DMS53 treated with DMSO at 0.1 percent for 48 hours (cell line): Measurements from ENCODE around the gene POU2AF2.
"Not testable (repeated sequence)": the region's sequence is repeated elsewhere in the genome, so short reads cannot be mapped to it uniquely, and the experiment has no call there.

Source experiments
- DNase-seq: peaks from one replicate; lab custom pipeline; 2025; ENCODE audit not compliant: unreplicated experiment; lab: John Stamatoyannopoulos, UW

POU2AF2 gene, protein sequence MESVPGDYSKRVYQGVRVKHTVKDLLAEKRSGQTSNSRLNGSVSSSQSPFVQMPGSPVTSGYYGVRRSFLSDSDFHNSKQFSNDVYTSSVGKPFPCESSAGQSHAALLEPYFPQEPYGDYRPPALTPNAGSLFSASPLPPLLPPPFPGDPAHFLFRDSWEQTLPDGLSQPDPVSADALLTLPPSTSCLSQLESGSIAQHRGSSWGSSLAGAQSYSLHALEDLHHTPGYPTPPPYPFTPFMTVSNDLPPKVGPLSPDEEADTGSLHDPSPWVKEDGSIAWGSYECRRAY

GRCh38 chr11:111245425-111245824 is at the start of gene POU2AF2:
Gene POU2AF2 (plus strand): TSS chr11:111245725. CDS start chr11:111245854, 129 bp downstream.
- no peak for DNase-seq

- no peak for DNase-seq
Observed at GRCh38 chr11:111200010-111200534, 45.5 kb upstream of the POU2AF2 start.

DNA sequence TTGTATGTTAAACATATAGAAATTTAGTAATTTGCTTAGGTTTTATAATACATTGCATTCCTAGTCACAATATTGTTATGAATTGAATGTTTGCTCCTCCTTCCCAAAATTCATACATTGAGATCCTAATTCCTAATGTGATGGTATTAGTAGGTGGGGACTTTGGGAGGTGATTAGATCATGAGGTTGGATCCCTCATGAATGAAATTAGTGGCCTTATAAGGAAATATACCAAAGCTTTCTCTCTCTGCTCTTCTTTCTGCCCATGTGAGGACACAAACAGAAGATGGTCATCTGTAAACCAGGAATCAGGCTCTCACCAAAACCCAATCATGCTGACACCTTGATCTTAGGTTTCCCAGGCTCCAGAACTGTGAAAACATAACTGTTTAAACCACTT is 41.3 kb upstream of the POU2AF2 start:
- no peak for DNase-seq

GRCh38 chr11:111205632-111206385 is 39.7 kb upstream of the POU2AF2 start:
- no peak for DNase-seq

DNA sequence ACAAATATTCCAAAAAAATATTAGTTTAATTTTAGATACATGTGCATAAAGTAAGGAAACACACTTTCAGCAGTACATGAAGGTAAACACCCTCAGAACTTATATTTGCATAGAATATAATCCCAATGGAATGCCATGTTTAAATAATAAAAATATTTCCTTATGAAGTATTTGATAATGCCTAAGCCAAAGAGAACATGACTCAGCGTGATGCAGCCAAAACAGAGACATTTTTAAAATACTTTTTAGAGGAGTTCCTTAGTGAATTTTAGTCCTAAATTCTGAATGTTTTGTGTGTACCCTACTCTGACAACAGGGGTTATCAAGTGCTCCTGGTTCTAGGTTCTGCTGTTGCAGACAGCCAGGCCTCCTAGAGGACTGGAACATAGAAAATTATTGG is 39.1 kb upstream of the POU2AF2 start:
- DNase-seq: no peak

GRCh38 chr11:111207213-111207612 is 38.3 kb upstream of the POU2AF2 start:
- no peak for DNase-seq

DNA sequence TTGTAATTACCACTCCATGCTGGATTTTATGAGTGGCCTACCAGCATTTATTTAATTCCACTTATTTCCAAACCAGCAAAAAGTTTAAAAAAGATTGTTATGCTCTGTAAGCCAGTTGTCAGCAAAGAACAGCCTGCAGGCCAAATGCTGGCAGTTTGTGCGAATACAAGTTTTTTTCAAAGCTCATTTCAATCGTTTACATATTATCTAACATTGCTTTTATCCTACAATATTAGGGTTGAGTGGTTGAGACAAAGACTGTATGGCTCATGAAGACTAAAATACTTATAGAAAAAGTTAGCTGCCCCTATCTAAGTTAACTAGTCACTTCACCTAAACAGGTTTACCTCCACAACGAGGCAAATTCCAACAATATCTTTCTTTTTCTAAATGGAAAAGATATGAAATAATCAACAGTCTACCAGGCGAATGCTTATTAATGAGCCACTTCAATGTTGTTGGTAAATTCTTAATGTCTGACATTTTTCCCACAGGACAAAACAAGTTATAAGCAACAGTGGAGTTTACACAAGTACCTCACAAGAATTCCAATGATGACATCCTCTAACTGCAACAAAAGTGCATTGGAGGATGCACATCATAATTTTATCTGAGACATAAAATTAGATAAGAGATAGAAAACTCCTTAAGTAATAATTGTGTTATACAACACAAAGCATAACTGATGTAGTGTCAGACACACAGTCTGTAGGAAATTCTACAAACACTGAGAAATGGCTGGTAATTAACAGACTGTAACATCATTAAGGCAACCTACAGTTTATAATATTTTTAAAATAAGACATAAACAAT is 35.8 kb upstream of the POU2AF2 start:
- no peak for DNase-seq

GRCh38 chr11:111213256-111213655 is 32.3 kb upstream of the POU2AF2 start:
- no peak for DNase-seq

GRCh38 chr11:111220721-111221120 is 24.8 kb upstream of the POU2AF2 start:
- DNase-seq: no peak

GRCh38 chr11:111221208-111221607 is 24.3 kb upstream of the POU2AF2 start:
- DNase-seq: no peak

- DNase-seq: not testable (repeated sequence)
Observed at GRCh38 chr11:111221936-111222335, 23.6 kb upstream of the POU2AF2 start.

DNA sequence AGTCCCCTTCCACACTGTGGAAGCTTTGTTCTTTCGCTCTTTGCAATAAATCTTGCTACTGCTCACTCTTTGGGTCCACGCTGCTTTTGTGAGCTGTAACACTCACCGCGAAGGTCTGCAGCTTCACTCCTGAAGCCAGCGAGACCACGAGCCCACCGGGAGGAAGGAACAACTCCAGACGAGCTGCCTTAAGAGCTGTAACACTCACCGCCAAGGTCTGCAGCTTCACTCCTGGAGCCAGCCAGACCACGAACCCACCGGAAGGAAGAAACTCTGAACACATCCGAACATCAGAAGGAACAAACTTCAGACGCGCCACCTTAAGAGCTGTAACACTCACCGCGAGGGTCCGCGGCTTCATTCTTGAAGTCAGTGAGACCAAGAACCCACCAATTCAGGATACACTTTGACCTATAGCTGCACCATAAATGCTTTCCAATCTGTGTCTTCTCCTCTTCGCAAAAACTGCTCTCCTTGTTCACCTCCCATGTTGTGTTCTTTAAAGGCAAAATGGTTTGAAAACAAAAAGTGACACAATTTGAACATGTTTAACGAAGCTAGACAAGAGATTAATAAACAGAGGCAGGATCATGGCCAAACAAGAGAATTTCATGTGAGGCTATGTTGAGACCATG is 22.6 kb upstream of the POU2AF2 start:
- DNase-seq: not testable (repeated sequence)

GRCh38 chr11:111225881-111226280 is 19.6 kb upstream of the POU2AF2 start:
- DNase-seq: no peak

DNA sequence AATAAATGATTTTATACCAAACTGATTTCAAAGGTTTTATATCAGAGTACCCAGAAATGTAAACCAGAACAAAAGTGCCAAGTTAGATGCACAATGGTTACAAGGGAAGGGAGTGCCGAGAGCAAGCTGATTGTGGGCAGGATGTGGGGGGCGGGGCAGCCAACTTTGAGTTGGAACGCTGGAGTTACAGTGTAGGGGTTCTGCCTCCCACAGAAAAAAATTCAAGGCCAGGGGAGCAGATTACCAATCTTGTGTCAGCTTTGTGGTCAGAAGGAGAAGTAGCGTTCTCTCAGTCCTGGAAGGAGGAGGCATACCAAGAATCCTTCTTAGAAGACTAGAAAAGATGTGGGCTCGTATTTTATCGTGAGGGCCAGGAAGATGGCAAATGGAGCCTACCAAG is 15.9 kb upstream of the POU2AF2 start:
- no peak for DNase-seq

- no peak for DNase-seq
Observed at GRCh38 chr11:111230122-111230465, 15.4 kb upstream of the POU2AF2 start.

DNA sequence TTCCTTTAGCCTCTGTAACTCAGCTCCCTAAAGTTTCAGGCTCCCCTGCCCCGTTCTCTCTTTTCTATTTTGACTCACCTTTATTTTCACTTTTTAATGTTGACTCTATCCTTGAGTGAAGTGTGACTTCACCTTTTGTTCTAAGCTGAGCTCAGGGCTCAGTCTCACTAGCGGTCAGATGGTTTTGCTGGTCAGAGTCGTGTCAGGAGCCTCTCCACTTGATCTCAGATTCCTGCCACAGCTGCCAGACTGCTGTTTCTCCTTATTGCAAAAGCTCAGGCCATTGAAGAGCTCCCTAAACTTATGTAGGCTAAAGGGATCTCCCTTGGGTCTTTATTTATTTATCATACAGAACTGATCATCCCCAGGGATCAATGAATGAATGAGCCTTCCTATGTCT is 13.7 kb upstream of the POU2AF2 start:
- DNase-seq: peak; percentile 49

- DNase-seq: no peak
Observed at GRCh38 chr11:111236383-111236782, 9.1 kb upstream of the POU2AF2 start.

GRCh38 chr11:111237926-111238325 is 7.6 kb upstream of the POU2AF2 start:
- no peak for DNase-seq

- DNase-seq: no peak
Observed at GRCh38 chr11:111246956-111247355, 1.4 kb downstream of the POU2AF2 start.

- no peak for DNase-seq
Observed at GRCh38 chr11:111250936-111251335, 5.4 kb downstream of the POU2AF2 start.

DNA sequence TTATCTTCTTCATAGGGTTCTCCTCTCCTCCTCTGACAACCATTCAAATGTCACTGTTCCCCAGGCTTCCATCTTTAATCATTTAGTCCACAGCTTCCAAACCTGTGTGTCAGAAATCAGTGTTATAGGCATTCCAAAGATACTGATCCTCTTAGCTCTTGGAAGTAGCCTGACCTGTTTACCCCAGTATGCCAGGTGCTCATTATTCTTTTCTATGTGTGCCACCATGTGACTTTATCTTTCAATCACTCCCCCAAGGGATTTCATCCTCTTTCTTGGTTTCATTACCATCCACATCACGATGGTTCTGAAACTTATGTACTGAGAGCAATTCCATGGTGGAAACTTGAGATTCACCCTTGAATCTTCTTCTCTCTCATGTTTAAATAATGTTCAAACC is 7.6 kb downstream of the POU2AF2 start:
- no peak for DNase-seq
